GM21786 (cell line): ENCODE data around the gene CCT7.
"Not testable (repeated sequence)": the region's sequence is repeated elsewhere in the genome, so short reads cannot be mapped to it uniquely, and the experiment has no call there.

Experiments used
- ATAC-seq: cut with Tn5 transposase; IDR thresholded peaks from one replicate; pipeline ENCODE4 v1.9.1; 2021; ENCODE audit not compliant: unreplicated experiment

The CCT7 gene

DNA sequence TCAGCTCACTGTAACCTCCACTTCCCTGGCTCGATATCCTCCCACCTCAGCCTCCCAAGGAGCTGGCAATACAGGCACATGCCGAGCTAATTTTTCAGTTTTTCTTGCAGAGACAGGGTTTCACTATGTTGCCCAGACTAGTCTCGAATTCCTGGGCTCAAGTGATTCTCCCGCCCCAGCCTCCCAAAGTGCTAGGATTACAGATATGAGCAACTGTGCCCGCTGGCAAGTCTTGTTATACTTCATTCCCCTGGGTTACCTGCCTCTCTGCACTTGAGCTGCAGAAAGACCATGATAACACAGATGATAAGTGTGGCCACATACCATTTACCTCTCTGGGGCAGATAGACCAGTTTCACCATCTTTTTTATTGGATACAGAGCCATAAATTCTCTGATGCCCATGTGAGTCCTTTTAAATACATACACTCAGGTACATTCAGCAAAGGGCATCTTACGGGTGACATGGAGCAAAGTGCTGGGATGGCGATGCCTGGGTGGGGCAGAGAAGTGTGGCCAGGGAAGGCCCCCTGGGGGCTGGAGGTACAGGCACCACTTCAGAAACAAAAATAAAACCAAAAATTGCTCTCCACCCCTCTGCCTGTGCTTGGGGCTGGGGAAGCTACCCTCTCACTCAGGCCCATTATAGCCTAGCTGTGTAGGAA, 20.4 kb downstream of the CCT7 start:
- no peak for ATAC-seq

DNA sequence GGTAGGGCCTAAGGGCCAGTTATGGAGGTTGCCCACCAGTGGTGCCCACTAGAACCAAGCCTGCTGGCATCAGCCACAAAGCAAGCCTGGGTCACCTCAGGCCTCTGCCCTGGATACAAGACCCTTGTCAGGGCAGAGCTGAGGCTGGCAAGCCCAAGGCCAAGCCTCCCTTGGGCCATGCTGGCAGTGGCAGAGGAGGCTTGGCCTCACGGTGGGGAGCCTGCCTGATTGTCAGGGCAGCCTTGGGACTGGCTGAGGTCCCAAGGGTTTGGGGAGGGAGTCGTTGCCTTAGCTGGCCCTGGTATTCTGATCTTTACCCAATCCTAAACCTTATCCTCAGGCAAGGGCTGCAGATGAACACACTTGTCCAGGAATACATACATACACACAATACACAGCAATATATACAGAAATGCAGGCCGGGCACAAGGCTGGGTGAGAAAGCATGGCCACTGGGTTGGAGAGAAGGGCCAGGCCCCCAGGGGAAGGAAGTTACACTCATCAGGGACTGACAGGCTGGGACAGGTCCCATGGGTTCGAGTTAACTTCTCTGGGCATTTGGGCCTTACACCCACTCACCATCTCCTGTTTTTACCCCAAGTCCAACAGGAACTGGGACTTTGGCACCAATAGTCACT, 21.0 kb downstream of the CCT7 start:
- ATAC-seq, result no peak

DNA sequence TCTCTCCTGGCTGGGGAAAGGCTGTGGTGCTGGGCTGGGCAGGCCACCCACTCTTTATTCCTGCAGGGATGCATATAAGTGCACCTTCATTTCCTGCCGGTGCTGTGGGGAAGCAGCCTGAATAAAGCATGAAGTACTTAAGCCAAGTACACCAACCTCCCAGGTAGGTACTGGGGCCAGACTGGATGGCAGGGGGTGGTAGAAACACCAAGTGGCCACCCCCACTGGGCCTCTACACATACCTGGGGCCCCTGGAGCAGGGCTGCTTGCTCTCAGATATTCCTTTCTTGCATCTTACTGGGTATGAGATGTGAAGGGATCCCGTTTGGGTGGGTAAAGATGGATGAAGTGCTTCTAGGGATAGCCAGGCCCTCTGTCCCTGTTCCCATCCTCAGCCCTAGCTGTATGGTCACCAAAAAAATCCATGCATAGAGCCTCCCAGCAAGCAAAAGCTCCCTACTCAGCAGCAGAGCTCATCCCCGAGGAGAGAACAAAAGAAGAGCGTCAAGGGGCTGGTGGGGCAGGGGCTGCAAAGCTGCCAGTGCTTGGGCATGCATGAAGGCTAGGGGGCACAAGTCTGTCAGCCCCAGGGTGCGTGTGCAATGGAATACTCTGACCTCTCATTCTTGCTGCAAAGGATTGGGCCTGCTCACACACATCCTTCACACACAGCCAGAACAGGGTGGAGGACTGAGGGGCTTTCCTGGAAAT, 22.0 kb downstream of the CCT7 start:
- ATAC-seq, result no peak

GRCh38 chr2:73256618-73256922, 22.5 kb downstream of the CCT7 start:
- ATAC-seq, result no peak

- ATAC-seq, result no peak
Measured at GRCh38 chr2:73257021-73257420, 22.9 kb downstream of the CCT7 start.

DNA sequence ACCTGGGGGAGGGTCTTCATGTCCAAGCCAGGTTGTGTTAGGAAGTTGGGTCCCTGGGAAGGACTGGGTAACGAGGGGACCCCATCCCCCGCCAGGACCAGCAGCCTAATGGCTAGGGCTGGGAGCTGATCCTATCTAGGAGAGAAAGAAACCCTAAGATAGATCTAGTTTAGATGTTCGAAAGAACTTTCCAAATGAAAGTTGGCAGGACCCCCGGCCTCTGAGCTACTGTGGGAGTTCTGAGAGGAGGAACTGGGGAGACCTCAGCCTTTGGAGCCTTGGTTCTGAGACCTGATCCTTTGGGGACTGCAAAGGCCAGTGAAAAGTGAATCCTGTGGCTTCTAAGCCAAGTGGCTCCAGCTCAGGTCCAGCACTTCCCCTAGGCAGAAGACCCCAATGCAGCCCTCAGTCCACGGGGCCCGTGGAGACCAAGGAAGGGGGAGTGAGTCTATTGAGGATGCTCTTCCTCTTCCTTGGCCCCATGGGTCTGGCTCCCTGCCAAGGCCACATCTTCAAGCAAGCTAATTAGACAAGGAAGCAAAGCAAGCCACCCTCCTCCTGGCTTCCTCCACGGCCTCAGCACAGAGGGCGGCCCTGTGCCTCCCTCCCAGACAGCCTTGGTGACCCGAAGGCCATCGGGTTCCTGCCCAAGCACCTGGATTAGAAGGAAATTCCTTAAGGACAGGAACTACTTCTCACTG, 23.5 kb downstream of the CCT7 start:
- ATAC-seq, result no peak

GRCh38 chr2:73258186-73258912, 24.2 kb downstream of the CCT7 start:
- ATAC-seq, result no peak

DNA sequence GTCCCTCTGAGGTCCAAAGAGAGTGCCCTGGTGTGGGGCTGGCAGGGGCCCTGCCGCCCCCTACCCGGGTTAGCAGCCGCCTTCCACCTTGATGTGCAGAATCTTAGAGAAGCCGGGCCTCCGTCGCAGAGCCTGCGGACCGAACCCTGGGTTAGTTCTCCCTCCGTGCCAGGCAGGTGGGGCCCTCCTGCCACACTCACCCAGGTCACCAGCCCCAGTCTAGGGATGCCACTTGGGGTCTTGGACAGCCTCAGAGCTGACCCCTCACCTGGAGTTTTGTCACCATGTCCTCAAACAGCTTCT, 24.8 kb downstream of the CCT7 start:
- no peak for ATAC-seq

DNA sequence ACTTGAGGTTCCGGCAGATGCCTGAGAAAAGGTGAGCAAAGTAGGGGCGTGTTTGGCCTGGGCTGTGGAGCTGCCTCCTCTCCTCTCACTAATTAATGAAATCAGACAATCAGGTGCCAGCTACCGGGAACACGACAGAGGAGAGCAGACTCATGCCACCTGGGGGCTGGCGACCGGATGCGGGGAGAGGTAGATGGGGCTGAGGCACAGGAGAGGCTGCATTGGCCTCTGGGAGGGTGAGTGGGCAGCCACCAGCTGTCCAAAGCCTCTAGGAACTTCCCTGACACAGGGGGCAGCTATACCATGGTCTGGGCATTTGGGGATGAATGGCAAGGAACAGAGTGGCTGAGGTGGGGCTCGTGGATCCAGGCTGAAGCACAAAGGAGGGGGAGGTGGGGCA, 25.2 kb downstream of the CCT7 start:
- no peak for ATAC-seq

- no peak for ATAC-seq
Measured at GRCh38 chr2:73259704-73260337, 25.7 kb downstream of the CCT7 start.

DNA sequence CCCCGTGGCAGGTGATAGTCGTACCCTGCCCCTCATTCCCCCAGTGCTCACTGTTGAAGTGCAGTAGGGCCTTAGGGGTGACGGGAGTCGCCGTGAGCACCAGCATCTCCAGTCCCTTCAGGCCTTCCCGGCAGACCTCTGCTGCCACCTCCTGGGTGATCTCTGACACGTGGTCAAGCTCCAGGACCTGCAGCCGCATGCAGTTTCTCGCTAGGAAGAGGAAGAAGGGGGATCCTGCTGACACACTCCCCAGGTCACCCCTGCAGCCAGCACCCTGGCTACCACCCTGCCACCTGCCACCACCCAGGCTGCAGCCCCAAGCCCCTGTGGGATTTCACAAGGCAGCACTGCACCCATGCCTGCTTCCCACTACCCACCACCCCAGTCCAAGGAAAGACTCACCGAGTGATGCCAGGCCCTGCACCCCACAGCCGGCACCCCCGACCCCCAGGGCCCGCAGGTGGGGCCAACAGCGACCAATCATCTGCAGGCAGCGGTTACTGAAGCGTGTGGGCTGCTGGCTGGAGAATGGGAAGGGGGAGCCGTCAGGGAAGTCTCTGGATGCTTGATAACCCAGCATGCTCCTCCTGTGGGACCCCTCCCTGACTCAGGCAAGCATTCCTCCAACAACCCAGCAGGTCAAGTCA, 26.4 kb downstream of the CCT7 start:
- no peak for ATAC-seq

DNA sequence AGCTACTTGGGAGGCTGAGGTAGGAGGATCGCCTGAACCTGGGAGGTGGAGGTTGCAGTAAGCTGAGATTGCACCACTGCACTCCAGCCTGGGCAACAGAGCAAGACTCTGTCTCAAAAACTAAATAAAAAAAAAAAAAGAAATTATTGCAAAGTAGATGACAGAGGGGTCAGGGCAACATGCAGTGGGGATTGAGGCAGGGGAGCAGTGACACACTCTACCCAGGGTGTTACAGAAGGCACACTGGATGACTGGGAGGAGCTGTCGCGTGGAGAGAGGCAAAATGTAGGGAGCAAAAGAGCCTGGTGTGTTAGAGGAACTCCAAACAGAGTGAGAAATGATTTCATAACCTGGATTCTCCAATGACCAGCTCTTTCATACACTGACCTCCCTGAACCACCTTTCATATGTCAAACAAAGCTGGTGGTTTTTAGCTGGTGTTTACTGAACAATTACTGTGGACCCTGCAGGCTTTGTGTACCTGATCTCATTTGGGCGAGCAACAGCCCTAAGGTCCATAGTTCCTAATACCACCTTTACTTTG, 28.1 kb downstream of the CCT7 start:
- no peak for ATAC-seq

DNA sequence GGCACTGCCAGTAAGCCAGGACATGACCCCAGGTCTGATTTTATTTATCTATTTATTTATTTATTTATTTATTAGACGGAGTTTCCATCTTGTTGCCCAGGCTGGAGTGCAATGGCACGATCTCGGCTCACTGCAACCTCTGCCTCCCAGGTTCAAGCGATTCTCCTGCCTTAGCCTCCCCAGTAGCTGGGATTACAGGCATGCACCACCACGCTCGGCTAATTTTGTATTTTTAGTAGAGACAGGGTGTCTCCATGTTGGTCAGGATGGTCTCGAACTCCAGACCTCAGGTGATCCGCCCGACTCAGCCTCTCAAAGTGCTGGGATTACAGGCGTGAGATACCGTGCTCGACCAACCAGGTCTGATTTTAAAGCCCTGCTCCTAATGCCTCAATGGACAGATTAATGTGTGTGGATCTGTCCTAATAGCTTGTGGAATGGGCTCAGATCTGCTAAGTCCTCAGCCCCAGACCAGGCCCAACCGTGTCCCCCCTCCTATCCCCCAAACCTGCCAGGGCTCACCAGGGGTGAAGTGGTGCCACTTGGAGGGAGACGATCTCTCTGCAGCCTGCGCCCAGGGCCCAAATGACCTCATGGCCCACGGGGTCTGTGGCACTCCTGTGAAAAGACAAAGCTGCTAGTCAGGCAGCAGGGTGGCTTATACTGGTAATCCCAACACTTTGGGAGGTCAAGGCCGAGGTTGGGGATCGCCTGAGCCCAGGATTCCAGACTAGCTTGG, 28.8 kb downstream of the CCT7 start:
- ATAC-seq, result not testable (repeated sequence)

DNA sequence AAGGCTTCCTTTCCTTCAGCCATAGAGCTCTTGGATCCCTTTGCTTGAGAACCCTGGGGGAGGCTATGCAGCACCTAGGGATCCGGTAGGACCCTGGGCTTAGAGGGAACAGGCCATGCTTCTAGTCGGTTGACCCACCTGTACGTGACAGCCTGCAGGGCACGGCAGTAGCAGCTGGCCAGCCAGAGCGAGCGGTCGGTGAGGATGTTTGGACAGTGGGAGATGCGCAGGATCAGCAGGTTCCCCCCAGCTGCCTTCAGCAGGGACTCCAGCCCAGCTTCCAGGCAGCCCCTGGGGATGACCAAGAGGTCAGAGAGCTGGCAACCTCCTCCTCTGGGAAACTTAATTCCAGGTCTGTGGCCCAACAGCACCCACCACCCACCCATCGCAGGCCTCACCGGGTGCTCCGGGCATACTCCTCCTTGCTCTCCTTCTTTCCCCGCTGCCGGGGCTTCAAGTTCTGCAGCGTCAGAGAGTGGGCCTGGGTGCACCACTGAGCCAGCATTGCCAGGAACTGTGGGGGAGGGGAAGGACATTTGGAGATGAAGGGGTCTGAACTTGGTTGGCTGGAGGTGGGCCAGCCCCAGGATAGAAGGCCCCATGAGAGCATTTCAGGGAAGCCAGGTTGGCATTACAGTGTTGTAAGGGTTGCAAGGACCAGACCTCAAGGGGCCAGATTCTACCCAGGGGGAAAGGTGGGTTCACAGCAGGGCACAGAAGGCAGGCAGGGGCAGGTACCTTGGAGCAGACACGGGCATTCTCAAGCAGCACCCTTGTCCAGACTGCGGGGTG, 29.6 kb downstream of the CCT7 start:
- no peak for ATAC-seq

- no peak for ATAC-seq
Measured at GRCh38 chr2:73264332-73264606, 30.2 kb downstream of the CCT7 start.

- ATAC-seq, result no peak
Measured at GRCh38 chr2:73264783-73265182, 30.7 kb downstream of the CCT7 start.

- ATAC-seq, result no peak
Measured at GRCh38 chr2:73265298-73266060, 31.4 kb downstream of the CCT7 start.
